Measurements from ENCODE around the gene PER1. TPM values are rescaled to one million over a fixed set of nuclear protein-coding genes. Genes with fewer than 3 reads are reported as not detected.

PER1 gene
- total RNA-seq, 6 experiments from 2014 or later, result 25.7 to 118 (median 55.2) TPM

- no peaks in the 10 kb centered on the region for H3K9me3 ChIP-seq
- DNase-seq (no peak), ATAC-seq (no peak)
- peaks cover 27 to 79% (median 64%) of the 10 kb centered on the region in 4 donors for H3K36me3 ChIP-seq
- 86% methylated on average over 10 of the region's 13 CpGs for WGBS (ENCODE audit: insufficient coverage, low coverage, low lambda C conversion rate, missing lambda C conversion rate)
- no peak for TF ChIP-seq POLR2A (IDR thresholded peaks at IDR 0.05)
- TF ChIP-seq CTCF (IDR thresholded peaks at IDR 0.05), result no peak
- no peak overlapping the region for H3K27ac ChIP-seq
- H3K4me3 ChIP-seq, result no peak overlapping the region
- intact Hi-C loops (cut with DNase I), result no loop called here
- H3K27me3 ChIP-seq, result no peaks in the 10 kb centered on the region
- peaks cover 0 to 27% (median 9%) of the 10 kb centered on the region in 4 donors for H3K4me1 ChIP-seq
Measured at GRCh38 chr17:8148560-8148959, 3.6 kb downstream of the PER1 start.

DNA sequence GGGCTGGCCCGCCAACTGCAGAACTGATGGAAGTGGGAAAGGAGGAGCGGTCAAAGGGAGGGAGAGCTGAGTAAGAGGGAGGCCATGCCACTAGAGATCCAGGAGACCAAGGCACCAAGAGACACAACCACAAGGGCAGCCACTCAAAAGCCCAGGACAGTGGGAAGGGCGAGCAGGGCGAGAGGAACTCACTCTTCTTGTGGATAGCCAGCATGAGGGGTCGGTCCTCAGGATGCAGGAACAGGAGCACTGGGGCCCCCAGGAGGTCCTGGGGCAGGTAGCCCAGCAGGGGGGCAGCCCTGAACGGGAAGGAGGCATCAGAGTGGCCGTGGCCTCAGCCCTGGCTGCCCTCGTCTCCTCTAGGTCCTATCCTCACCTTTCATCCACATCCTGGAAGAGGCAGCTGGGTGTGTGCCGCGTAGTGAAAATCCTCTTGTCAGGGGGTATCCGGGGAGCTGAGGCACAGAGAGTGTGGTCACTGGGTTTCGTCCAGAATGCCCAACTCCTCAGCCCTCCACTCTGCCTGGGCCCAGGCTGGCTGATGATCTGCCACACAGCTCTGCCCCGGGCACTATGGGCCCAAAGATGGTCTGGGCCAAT is 4.3 kb downstream of the PER1 start:
- Histone ChIP-seq H3K27ac (no peak overlapping the region), H3K9me3 (no peaks in the 10 kb centered on the region), H3K4me1 (peaks cover 0 to 20% (median 6%) of the 10 kb centered on the region in 4 donors)

GRCh38 chr17:8147141-8147804 is 4.9 kb downstream of the PER1 start:
- H3K9me3 ChIP-seq, result no peaks in the 10 kb centered on the region
- ATAC-seq (no peak), DNase-seq (no peak)
- H3K4me3 ChIP-seq, result no peak overlapping the region
- intact Hi-C loops (cut with DNase I), result no loop called here
- WGBS (ENCODE audit: insufficient coverage, low coverage, low lambda C conversion rate, missing lambda C conversion rate), result 80% methylated on average over 1 of the region's 26 CpGs
- TF ChIP-seq POLR2A (IDR thresholded peaks at IDR 0.05), result no peak
- TF ChIP-seq CTCF (IDR thresholded peaks at IDR 0.05), result no peak
- peaks cover 37 to 86% (median 76%) of the 10 kb centered on the region in 4 donors for H3K36me3 ChIP-seq
- H3K27me3 ChIP-seq, result no peaks in the 10 kb centered on the region
- H3K27ac ChIP-seq, result no peak overlapping the region
- H3K4me1 ChIP-seq, result peaks cover 0 to 15% (median 3%) of the 10 kb centered on the region in 4 donors

More for the DNA sequence above, 4.3 kb downstream of the PER1 start:
- Histone ChIP-seq H3K27me3 (no peaks in the 10 kb centered on the region), H3K36me3 (peaks cover 30 to 80% (median 69%) of the 10 kb centered on the region in 4 donors), H3K4me3 (no peak overlapping the region)
- ATAC-seq, result no peak
- intact Hi-C loops (cut with DNase I), result no loop called here
- no peak for DNase-seq
- no CpG with 5 or more reads among the region's 13 CpGs for WGBS (ENCODE audit: insufficient coverage, low coverage, low lambda C conversion rate, missing lambda C conversion rate)
- TF ChIP-seq POLR2A (IDR thresholded peaks at IDR 0.05), result no peak
- TF ChIP-seq CTCF (IDR thresholded peaks at IDR 0.05), result no peak

GRCh38 chr17:8146381-8147140 is 5.6 kb downstream of the PER1 start:
- H3K36me3 ChIP-seq, result peaks cover 41 to 93% (median 82%) of the 10 kb centered on the region in 4 donors
- TF ChIP-seq CTCF (IDR thresholded peaks at IDR 0.05), result no peak
- no peak for TF ChIP-seq POLR2A (IDR thresholded peaks at IDR 0.05)
- no peak overlapping the region for H3K27ac ChIP-seq
- no peaks in the 10 kb centered on the region for H3K9me3 ChIP-seq
- 94% methylated on average over 8 of the region's 14 CpGs for WGBS (ENCODE audit: insufficient coverage, low coverage, low lambda C conversion rate, missing lambda C conversion rate)
- peaks cover 0 to 13% (median 3%) of the 10 kb centered on the region in 4 donors for H3K4me1 ChIP-seq
- ATAC-seq (no peak), DNase-seq (no peak)
- H3K27me3 ChIP-seq, result no peaks in the 10 kb centered on the region
- H3K4me3 ChIP-seq, result no peak overlapping the region
- intact Hi-C loops (cut with DNase I), result no loop called here
